ENCODE data around the gene RPP38. TPM values are rescaled to one million over a fixed set of nuclear protein-coding genes. Genes with fewer than 3 reads are reported as not detected.
A peak's percentile ranks its signal among the peaks of the same experiment; 100 is the strongest.

Gene RPP38
- total and polyA plus RNA-seq, 10 of the 15 experiments (the other 5 are each of a cell fraction or from before 2014, with no cell fraction given), result 13.0 to 40.9 (median 27.2) TPM

- H3K9me3 ChIP-seq (replicated peaks; ENCODE audit: control insufficient read depth, insufficient read depth, low read length), result no peaks in the 10 kb centered on the region
- POLR2A ChIA-PET, result no interaction called here
- H2AFZ ChIP-seq (ENCODE audit: control insufficient read depth, low read depth, low read length), result no peak overlapping the region
- RAD21 ChIA-PET (ENCODE audit: unreplicated experiment), result interaction anchor here (1.7 kb wide), 1 partner anchor 147 kb away, joined by 4 read pairs; no protein-coding TSS in a partner anchor
- in situ Hi-C loops (cut with MboI) (no loop called here), intact Hi-C loops (cut with micrococcal nuclease; ENCODE audit: unreplicated experiment) (loop anchor here (10.0 kb wide), 1 partner anchor 215 kb away; no protein-coding TSS in a partner anchor)
- CTCF ChIA-PET, result interaction anchor here (1.1 kb wide), 1 partner anchor 21 kb away, joined by 3 read pairs; no protein-coding TSS in a partner anchor
- BruUV-seq (replicated peaks), result no TSS peak
- H3K9ac ChIP-seq (ENCODE audit: control insufficient read depth, insufficient read depth, low read length), result no peak overlapping the region
- no peak for TF ChIP-seq SPI1 (IDR thresholded peaks at IDR 0.05; ENCODE audit: borderline replicate concordance, insufficient read depth, low read depth, low read length)
- TF ChIP-seq ASH2L (IDR thresholded peaks at IDR 0.05; ENCODE audit: borderline replicate concordance, low read depth), result no peak
- TF ChIP-seq SRF (IDR thresholded peaks at IDR 0.05; ENCODE audit: low read depth in 2 of 2, low read length in 2 of 2), result no peak
- TF ChIP-seq, protein P1, sequence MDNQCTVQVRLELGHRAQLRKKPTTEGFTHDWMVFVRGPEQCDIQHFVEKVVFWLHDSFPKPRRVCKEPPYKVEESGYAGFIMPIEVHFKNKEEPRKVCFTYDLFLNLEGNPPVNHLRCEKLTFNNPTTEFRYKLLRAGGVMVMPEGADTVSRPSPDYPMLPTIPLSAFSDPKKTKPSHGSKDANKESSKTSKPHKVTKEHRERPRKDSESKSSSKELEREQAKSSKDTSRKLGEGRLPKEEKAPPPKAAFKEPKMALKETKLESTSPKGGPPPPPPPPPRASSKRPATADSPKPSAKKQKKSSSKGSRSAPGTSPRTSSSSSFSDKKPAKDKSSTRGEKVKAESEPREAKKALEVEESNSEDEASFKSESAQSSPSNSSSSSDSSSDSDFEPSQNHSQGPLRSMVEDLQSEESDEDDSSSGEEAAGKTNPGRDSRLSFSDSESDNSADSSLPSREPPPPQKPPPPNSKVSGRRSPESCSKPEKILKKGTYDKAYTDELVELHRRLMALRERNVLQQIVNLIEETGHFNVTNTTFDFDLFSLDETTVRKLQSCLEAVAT (IDR thresholded peaks at IDR 0.05), result no peak
- no peak for TF ChIP-seq NR2F1 (conservative IDR thresholded peaks at IDR 0.05)
- TF ChIP-seq ELK1 (IDR thresholded peaks at IDR 0.05; ENCODE audit: low read depth, low read length), result no peak
- TF ChIP-seq SMAD5 (IDR thresholded peaks at IDR 0.05; ENCODE audit: low read depth), result no peak
- TF ChIP-seq NRF1 (conservative IDR thresholded peaks at IDR 0.05; ENCODE audit: low read depth, low read length), result no peak
- peaks cover 2 to 12% of the 10 kb centered on the region in 2 experiments; a peak in 3 of 4 replicates for H3K36me3 ChIP-seq (ENCODE audit: control insufficient read depth in 2 of 2, insufficient read depth in 2 of 2, low read length in 1 of 2)
- ATAC-seq (no peak), FAIRE-seq (no peak), DNase-seq (ENCODE audit: low read depth, low spot score) (no peak)
- no peaks in the 10 kb centered on the region for H3K27me3 ChIP-seq (replicated peaks in 1 of 2; ENCODE audit: control insufficient read depth in 2 of 2, insufficient read depth in 2 of 2, low read length in 1 of 2)
- H3K4me2 ChIP-seq (ENCODE audit: control insufficient read depth, insufficient read depth), result peak overlapping the region; percentile 67
- over 99% methylated on average over 4 of the region's 4 CpGs for WGBS (ENCODE audit: insufficient coverage, insufficient replicate concordance, low lambda C conversion rate, missing lambda C conversion rate)
- H3K79me2 ChIP-seq (ENCODE audit: control insufficient read depth, insufficient read depth, low read length), result peaks cover 33% of the 10 kb centered on the region
- SMC1A ChIA-PET (ENCODE audit: uncharacterized antibody, unreplicated experiment), result interaction anchor here (0.7 to 3.1 kb wide), 6 partner anchors 18 to 72 kb away, joined by 3 to 10 read pairs (median 6); no protein-coding TSS in a partner anchor
- no peaks in the 10 kb centered on the region; the same call in 1 of the 2 replicates for H4K20me1 ChIP-seq (ENCODE audit: control insufficient read depth, insufficient read depth)
- peaks cover 5% of the 10 kb centered on the region for H3K4me1 ChIP-seq (ENCODE audit: control insufficient read depth, insufficient read depth, low read length)
- no peak overlapping the region for H3K27ac ChIP-seq (ENCODE audit: control insufficient read depth, insufficient read depth)
- no peak overlapping the region for H3K4me3 ChIP-seq
Measured at GRCh38 chr10:15099886-15100285, 2.7 kb downstream of the RPP38 start.
